Fibroblast of skin of right biceps (primary cell): ENCODE results near the gene AADAC.
A peak's percentile ranks its signal among the peaks of the same experiment; 100 is the strongest.
"Not testable (repeated sequence)": the region's sequence is repeated elsewhere in the genome, so short reads cannot be mapped to it uniquely, and the experiment has no call there.

Source experiments
- DNase-seq: peaks from one replicate; pipeline ENCODE4 v3.0.0-alpha.2; 2013

AADAC gene

GRCh38 chr3:151813799-151814198, at the start of gene AADAC:
AADAC (plus strand) TSS chr3:151814116; CDS start chr3:151814163, 47 bp downstream.
- DNase-seq: no peak

- not testable (repeated sequence) for DNase-seq
Observed at GRCh38 chr3:151764699-151765098, 49.2 kb upstream of the AADAC start.

- no peak for DNase-seq
Observed at GRCh38 chr3:151765685-151766084, 48.2 kb upstream of the AADAC start.

GRCh38 chr3:151766454-151766853, 47.5 kb upstream of the AADAC start:
- peak; percentile 47 for DNase-seq

- DNase-seq: no peak
Observed at GRCh38 chr3:151768393-151768930, 45.5 kb upstream of the AADAC start.

GRCh38 chr3:151769175-151769574, 44.7 kb upstream of the AADAC start:
- DNase-seq: no peak

GRCh38 chr3:151770956-151771355, 43.0 kb upstream of the AADAC start:
- DNase-seq: peak; percentile 26

- no peak for DNase-seq
Observed at GRCh38 chr3:151772825-151773480, 41.0 kb upstream of the AADAC start.

- no peak for DNase-seq
Observed at GRCh38 chr3:151774235-151774634, 39.7 kb upstream of the AADAC start.

- DNase-seq: no peak
Observed at GRCh38 chr3:151774910-151775309, 39.0 kb upstream of the AADAC start.

- DNase-seq: no peak
Observed at GRCh38 chr3:151775314-151776258, 38.3 kb upstream of the AADAC start.

- DNase-seq: no peak
Observed at GRCh38 chr3:151776259-151776740, 37.6 kb upstream of the AADAC start.

- DNase-seq: no peak
Observed at GRCh38 chr3:151777880-151778279, 36.0 kb upstream of the AADAC start.

GRCh38 chr3:151787626-151788025, 26.3 kb upstream of the AADAC start:
- DNase-seq: no peak

- DNase-seq: no peak
Observed at GRCh38 chr3:151788401-151788800, 25.5 kb upstream of the AADAC start.

- DNase-seq: peak; percentile 17
Observed at GRCh38 chr3:151789853-151790463, 24.0 kb upstream of the AADAC start.

GRCh38 chr3:151790763-151791162, 23.2 kb upstream of the AADAC start:
- not testable (repeated sequence) for DNase-seq

- DNase-seq: no peak
Observed at GRCh38 chr3:151792411-151792810, 21.5 kb upstream of the AADAC start.

GRCh38 chr3:151793636-151794035, 20.3 kb upstream of the AADAC start:
- no peak for DNase-seq

GRCh38 chr3:151794080-151794479, 19.8 kb upstream of the AADAC start:
- no peak for DNase-seq

GRCh38 chr3:151795276-151795675, 18.6 kb upstream of the AADAC start:
- peak; percentile 90 for DNase-seq

GRCh38 chr3:151796105-151796680, 17.7 kb upstream of the AADAC start:
- no peak for DNase-seq

- DNase-seq: peak; percentile 72
Observed at GRCh38 chr3:151798466-151798865, 15.4 kb upstream of the AADAC start.
